SK-N-SH treated with all-trans-retinoic acid at 6 μM for 48 hours (cell line): Measurements from ENCODE around the gene KCP.

Experiments
- ATAC-seq: fragments of 200-7000 bp; cut with Tn5 transposase; 3 replicates; pipeline ENCODE4 v1.9.1; 2020; ENCODE audit warnings: mild to moderate bottlenecking, moderate library complexity
- ARNTL ChIP-seq: fragments of 450-650 bp; formaldehyde crosslinking; IDR thresholded peaks from 2 replicates; pipeline ENCODE4 v1.5.0; 2020; ENCODE audit warnings: low read depth, mild to moderate bottlenecking, moderate library complexity, borderline replicate concordance
- BACH2 ChIP-seq: fragments of 250-450 bp; sonication (Bioruptor Pico); IDR thresholded peaks from 2 replicates; pipeline ENCODE4 v1.9.0; 2021; ENCODE audit warnings: mild to moderate bottlenecking, borderline replicate concordance
- CREB5 ChIP-seq: fragments of 250-450 bp; sonication (Bioruptor Pico); IDR thresholded peaks from 2 replicates; pipeline ENCODE4 v1.5.1; 2020; ENCODE audit warnings: low read depth, mild to moderate bottlenecking, moderate library complexity
- CSDC2 ChIP-seq: fragments of 250-450 bp; sonication (Bioruptor Pico); IDR thresholded peaks from 2 replicates; pipeline ENCODE4 v1.5.0; 2020; ENCODE audit warnings: mild to moderate bottlenecking, moderate library complexity
- CSRNP3 ChIP-seq: fragments of 250-450 bp; sonication (Bioruptor Pico); IDR thresholded peaks from 2 replicates; pipeline ENCODE4 v1.5.1; 2021; ENCODE audit warnings: mild to moderate bottlenecking, moderate library complexity
- OSR1 ChIP-seq: fragments of 250-450 bp; sonication (Bioruptor Pico); IDR thresholded peaks from 2 replicates; pipeline ENCODE4 v1.8.0; 2022; ENCODE audit warnings: moderate library complexity, mild to moderate bottlenecking, inconsistent platforms
- PATZ1 ChIP-seq: fragments of 250-450 bp; sonication (Bioruptor Pico); IDR thresholded peaks from 2 replicates; pipeline ENCODE4 v1.8.0; 2020; ENCODE audit warnings: mild to moderate bottlenecking, moderate library complexity, borderline replicate concordance
- POU6F1 ChIP-seq: fragments of 250-450 bp; sonication (Bioruptor Pico); IDR thresholded peaks from 2 replicates; pipeline ENCODE4 v1.8.0; 2021; ENCODE audit warnings: low read depth, mild to moderate bottlenecking, moderate library complexity, borderline replicate concordance
- RARB ChIP-seq: fragments of 250-450 bp; sonication (Bioruptor Pico); IDR thresholded peaks from 2 replicates; pipeline ENCODE4 v1.8.0; 2021; ENCODE audit warnings: mild to moderate bottlenecking, moderate library complexity
- SNAI2 ChIP-seq: fragments of 250-450 bp; sonication (Bioruptor Pico); IDR thresholded peaks from 2 replicates; pipeline ENCODE4 v1.5.0; 2020; ENCODE audit warnings: mild to moderate bottlenecking, moderate library complexity
- TCF4 ChIP-seq: fragments of 250-450 bp; sonication (Bioruptor Pico); IDR thresholded peaks from 2 replicates; pipeline ENCODE4 v1.8.0; 2021; ENCODE audit warnings: mild to moderate bottlenecking, moderate library complexity, borderline replicate concordance
- TOX ChIP-seq: fragments of 250-450 bp; sonication (Bioruptor Pico); IDR thresholded peaks from 2 replicates; pipeline ENCODE4 v1.8.0; 2021; ENCODE audit warnings: mild to moderate bottlenecking, moderate library complexity, borderline replicate concordance
- TSHZ2 ChIP-seq: fragments of 250-450 bp; sonication (Bioruptor Pico); IDR thresholded peaks from 2 replicates; pipeline ENCODE4 v1.5.0; 2020; ENCODE audit warnings: mild to moderate bottlenecking, moderate library complexity
- ZC3H10 ChIP-seq: fragments of 250-450 bp; sonication (Bioruptor Pico); IDR thresholded peaks from 2 replicates; pipeline ENCODE4 v1.5.1; 2021; ENCODE audit warnings: mild to moderate bottlenecking, moderate library complexity
- ZFP3 ChIP-seq: fragments of 250-450 bp; sonication (Bioruptor Pico); IDR thresholded peaks from 2 replicates; pipeline ENCODE4 v1.5.0; 2020; ENCODE audit warnings: mild to moderate bottlenecking, moderate library complexity
- ZFP30 ChIP-seq: fragments of 450-650 bp; formaldehyde crosslinking; IDR thresholded peaks from 2 replicates; pipeline ENCODE4 v1.5.0; 2022; ENCODE audit warnings: mild to moderate bottlenecking, moderate library complexity
- ZNF565 ChIP-seq: fragments of 450-650 bp; formaldehyde crosslinking; conservative IDR thresholded peaks from 2 replicates; pipeline ENCODE4 v1.5.0; 2020; ENCODE audit warnings: low read depth, mild to moderate bottlenecking, moderate library complexity
- ZNF70 ChIP-seq: fragments of 450-650 bp; formaldehyde crosslinking; IDR thresholded peaks from 2 replicates; pipeline ENCODE4 v1.5.0; 2020; ENCODE audit warnings: mild to moderate bottlenecking, moderate library complexity
- ZNF8 ChIP-seq: fragments of 450-650 bp; formaldehyde crosslinking; IDR thresholded peaks from 2 replicates; pipeline ENCODE4 v1.5.0; 2020; ENCODE audit warnings: mild to moderate bottlenecking, moderate library complexity

Gene KCP

GRCh38 chr7:128835790-128836641 is 74.5 kb downstream of the KCP start:
- TF ChIP-seq CREB5 (CRISPR knock-in tag) = no peak
- no peak for TF ChIP-seq SNAI2
- no peak for TF ChIP-seq CSDC2 (CRISPR knock-in tag)
- TF ChIP-seq OSR1 (CRISPR knock-in tag) = no peak
- TF ChIP-seq ARNTL (CRISPR knock-in tag) = no peak
- no peak for TF ChIP-seq ZNF565 (CRISPR knock-in tag)
- TF ChIP-seq ZFP3 (CRISPR knock-in tag) = no peak
- no peak for TF ChIP-seq CSRNP3
- TF ChIP-seq BACH2 = no peak
- TF ChIP-seq TCF4 (CRISPR knock-in tag) = no peak
- no peak for TF ChIP-seq ZNF70 (CRISPR knock-in tag)
- no peak for TF ChIP-seq RARB (CRISPR knock-in tag)
- no peak for TF ChIP-seq TOX (CRISPR knock-in tag)
- TF ChIP-seq POU6F1 (CRISPR knock-in tag) = no peak
- TF ChIP-seq ZFP30 (CRISPR knock-in tag) = no peak
- TF ChIP-seq ZC3H10 = no peak
- TF ChIP-seq ZNF8 = no peak
- TF ChIP-seq TSHZ2 (CRISPR knock-in tag) = no peak
- TF ChIP-seq, all 23 proteins: peak for 0
- no peak for ATAC-seq

- TF ChIP-seq ZNF8 (no peak), TOX (CRISPR knock-in tag) (no peak), ZNF70 (CRISPR knock-in tag) (no peak), ZNF565 (CRISPR knock-in tag) (no peak), ARNTL (CRISPR knock-in tag) (no peak), POU6F1 (CRISPR knock-in tag) (no peak)
- ATAC-seq = no peak
Measured at GRCh38 chr7:128835231-128835751, 75.2 kb downstream of the KCP start.

GRCh38 chr7:128833946-128834325 is 76.6 kb downstream of the KCP start:
- TF ChIP-seq CREB5 (CRISPR knock-in tag) (no peak), PATZ1 (CRISPR knock-in tag) (no peak), ZFP30 (CRISPR knock-in tag) (no peak), ZC3H10 (no peak), ZNF8 (no peak)

More at GRCh38 chr7:128833946-128834325, 76.6 kb downstream of the KCP start:
- ATAC-seq = peak; percentile 20
